HepG2 (cell line): Measurements from ENCODE around the gene ZNF23. TPM values are rescaled to one million over a fixed set of nuclear protein-coding genes. Genes with fewer than 3 reads are reported as not detected.

Source experiments
- AKAP8 ChIP-seq: sonication (generic); formaldehyde crosslinking; IDR thresholded peaks from 2 replicates; pipeline ENCODE4 v1.5.1; 2020; ENCODE audit warnings: mild to moderate bottlenecking, missing genetic modification reagents
- ARID2 ChIP-seq: sonication (generic); formaldehyde crosslinking; IDR thresholded peaks from 2 replicates; pipeline ENCODE4 v1.8.1; 2022; ENCODE audit warnings: mild to moderate bottlenecking, missing genetic modification reagents, borderline replicate concordance
- BCL6 ChIP-seq: IDR thresholded peaks from 2 replicates; pipeline ENCODE4 v1.6.1; 2016; ENCODE audit warnings: missing genetic modification reagents, missing compliant biosample characterization
- HMGA1 ChIP-seq: sonication (generic); formaldehyde crosslinking; conservative IDR thresholded peaks from 2 replicates; pipeline ENCODE4 v1.4.0; 2020; ENCODE audit warnings: missing genetic modification reagents
- ISX ChIP-seq: sonication (generic); formaldehyde crosslinking; conservative IDR thresholded peaks from 2 replicates; pipeline ENCODE4 v1.5.0; 2020; ENCODE audit warnings: missing genetic modification reagents
- KDM6A ChIP-seq: IDR thresholded peaks from 2 replicates; pipeline ENCODE4 v1.6.1; 2016; ENCODE audit warnings: low read depth
- SOX13 ChIP-seq, 3 experiments: fragments of 450-650 bp in 1 of 3; sonication (generic) in 1 of 3; formaldehyde crosslinking in 1 of 3; IDR thresholded peaks in 2 of 3; conservative IDR thresholded peaks in 1 of 3; 2 replicates each; pipeline versions ENCODE4 v1.5.0 to v1.6.1; 2016 to 2020; ENCODE audit warnings: antibody characterized with exemption in 1 of 3, mild to moderate bottlenecking in 1 of 3, missing compliant biosample characterization in 1 of 3, missing genetic modification reagents in 1 of 3, moderate library complexity in 1 of 3
- SP2 ChIP-seq: sonication (generic); formaldehyde crosslinking; IDR thresholded peaks from 2 replicates; pipeline ENCODE4 v1.5.1; 2020; ENCODE audit warnings: mild to moderate bottlenecking, missing genetic modification reagents
- STAG1 ChIP-seq: sonication (generic); formaldehyde crosslinking; IDR thresholded peaks from 2 replicates; pipeline ENCODE4 v1.4.0; 2020; ENCODE audit warnings: missing genetic modification reagents
- TBX2 ChIP-seq: sonication (generic); formaldehyde crosslinking; IDR thresholded peaks from 2 replicates; pipeline ENCODE4 v1.5.0; 2020; ENCODE audit warnings: missing genetic modification reagents, mild to moderate bottlenecking, borderline replicate concordance
- ZNF383 ChIP-seq: sonication (generic); formaldehyde crosslinking; IDR thresholded peaks from 2 replicates; pipeline ENCODE4 v1.4.0; 2020; ENCODE audit warnings: missing genetic modification reagents, mild to moderate bottlenecking, borderline replicate concordance
- ZNF781 ChIP-seq: sonication (generic); formaldehyde crosslinking; IDR thresholded peaks from 2 replicates; pipeline ENCODE4 v1.5.1; 2020; ENCODE audit warnings: borderline replicate concordance, mild to moderate bottlenecking, missing genetic modification reagents; ENCODE audit errors: not compliant biosample characterization
- polyA plus RNA-seq, 8 experiments: library from polyadenylated mRNA; depleted of rRNA in 3 of 8; stranded (reverse) in 7 of 8; unstranded in 1 of 8; fragments of >200 nt; fragmentation: Illumina TruSeq in 4 of 8; extraction: Trizol in 4 of 8; gene quantifications; 2 replicates each; pipeline versions ENCODE4 v1.2.1 to v1.2.3, GENCODE V29; 2011 to 2016; ENCODE audit warnings: low read depth in 4 of 8, missing spikeins in 1 of 8, mixed read lengths in 1 of 8; ENCODE audit not compliant: insufficient read depth in 1 of 8
- total RNA-seq, 5 experiments: library from RNA; depleted of rRNA; stranded (reverse); fragments of >200 nt; fragmentation: Illumina TruSeq; extraction: Trizol; gene quantifications; 2 replicates each; pipeline ENCODE4 v1.2.3, GENCODE V29; 2016; ENCODE audit warnings: low read depth in 1 of 5
- TF ChIP-seq, protein P1 (sequence below): sonication (generic); formaldehyde crosslinking; IDR thresholded peaks from 2 replicates; pipeline ENCODE4 v1.4.0; 2020; ENCODE audit warnings: mild to moderate bottlenecking, low read depth, missing genetic modification reagents
- TF ChIP-seq, protein P2 (sequence below): sonication (generic); formaldehyde crosslinking; IDR thresholded peaks from 2 replicates; pipeline ENCODE4 v1.4.0; 2020; ENCODE audit warnings: low read depth, mild to moderate bottlenecking, missing genetic modification reagents
- TF ChIP-seq, protein P3 (sequence below): sonication (generic); formaldehyde crosslinking; IDR thresholded peaks from 2 replicates; pipeline ENCODE4 v1.5.0; 2020; ENCODE audit warnings: mild to moderate bottlenecking, missing genetic modification reagents, borderline replicate concordance
- TF ChIP-seq, protein P4 (sequence below): sonication (generic); formaldehyde crosslinking; IDR thresholded peaks from 2 replicates; pipeline ENCODE4 v1.5.1; 2020; ENCODE audit warnings: missing genetic modification reagents, mild to moderate bottlenecking, borderline replicate concordance
- TF ChIP-seq, protein P5 (sequence below): sonication (generic); formaldehyde crosslinking; conservative IDR thresholded peaks from 2 replicates; pipeline ENCODE4 v1.8.0; 2022; ENCODE audit warnings: mild to moderate bottlenecking, moderate library complexity, missing genetic modification reagents

ZNF23 gene
- total and polyA plus RNA-seq, 2 of the 13 experiments (the other 11 are each of a cell fraction or from before 2014, with no cell fraction given), result 8.6 to 12.2 TPM

DNA sequence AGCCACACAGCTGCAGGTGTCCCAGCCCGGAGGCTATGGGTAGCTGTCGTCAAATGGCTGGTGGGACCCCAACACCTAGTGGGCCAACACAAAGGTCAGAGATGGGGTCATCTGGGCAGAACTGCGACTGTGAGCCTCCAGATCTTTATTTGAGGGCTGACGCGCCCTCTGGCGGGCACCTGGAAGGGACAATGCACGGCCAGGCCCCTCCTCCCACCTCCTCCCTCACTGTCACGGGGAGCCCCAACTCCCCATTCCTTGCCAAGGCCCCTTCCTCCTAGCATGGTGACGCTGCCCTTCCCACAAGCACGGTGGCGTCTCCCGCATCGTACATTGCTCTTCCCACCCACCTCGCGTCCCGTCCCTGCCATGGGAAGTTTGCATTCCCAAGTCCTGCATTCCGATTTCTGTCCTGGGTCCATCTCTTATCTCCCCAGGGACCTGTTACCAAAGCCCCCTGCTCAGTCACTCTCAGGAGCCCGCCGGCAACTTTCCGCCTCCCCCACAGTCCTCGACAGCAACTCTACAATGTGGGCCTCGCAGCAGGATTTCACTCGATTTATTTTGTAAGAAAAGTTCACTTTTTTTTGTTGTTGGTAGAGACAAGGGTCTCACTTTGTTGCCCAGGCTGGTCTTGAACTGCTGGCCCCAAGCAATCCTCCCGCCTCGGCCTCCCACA lies 21.2 kb downstream of the ZNF23 start (continued):
- TF ChIP-seq SOX13 (IDR thresholded peaks at IDR 0.05) (no peak), SOX13 (CRISPR knock-in tag; conservative IDR thresholded peaks at IDR 0.05 in 1 of 2, IDR thresholded peaks at IDR 0.05 in 1 of 2) (0 out of 4 replicates have a peak, but pooled peaks of 1 of the 2 experiments have one; percentile 4), ARID2 (CRISPR knock-in tag) (0 out of 2 replicates have a peak, but pooled peaks have one; percentile 28), TBX2 (CRISPR knock-in tag) (no peak), STAG1 (CRISPR knock-in tag) (peak; percentile 64), AKAP8 (CRISPR knock-in tag) (no peak), BCL6 (no peak), ZNF383 (CRISPR knock-in tag) (peak; percentile 43; the same call in 1 of the 2 replicates), KDM6A (CRISPR knock-in tag) (no peak), HMGA1 (CRISPR knock-in tag) (no peak), SP2 (CRISPR knock-in tag) (peak; percentile 40), ISX (CRISPR knock-in tag) (no peak), ZNF781 (no peak)
- TF ChIP-seq, protein P1, sequence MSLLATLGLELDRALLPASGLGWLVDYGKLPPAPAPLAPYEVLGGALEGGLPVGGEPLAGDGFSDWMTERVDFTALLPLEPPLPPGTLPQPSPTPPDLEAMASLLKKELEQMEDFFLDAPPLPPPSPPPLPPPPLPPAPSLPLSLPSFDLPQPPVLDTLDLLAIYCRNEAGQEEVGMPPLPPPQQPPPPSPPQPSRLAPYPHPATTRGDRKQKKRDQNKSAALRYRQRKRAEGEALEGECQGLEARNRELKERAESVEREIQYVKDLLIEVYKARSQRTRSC, result peak; percentile 8; the same call in 1 of the 2 replicates
- TF ChIP-seq, protein P2, sequence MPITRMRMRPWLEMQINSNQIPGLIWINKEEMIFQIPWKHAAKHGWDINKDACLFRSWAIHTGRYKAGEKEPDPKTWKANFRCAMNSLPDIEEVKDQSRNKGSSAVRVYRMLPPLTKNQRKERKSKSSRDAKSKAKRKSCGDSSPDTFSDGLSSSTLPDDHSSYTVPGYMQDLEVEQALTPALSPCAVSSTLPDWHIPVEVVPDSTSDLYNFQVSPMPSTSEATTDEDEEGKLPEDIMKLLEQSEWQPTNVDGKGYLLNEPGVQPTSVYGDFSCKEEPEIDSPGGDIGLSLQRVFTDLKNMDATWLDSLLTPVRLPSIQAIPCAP (CRISPR knock-in tag), result 0 out of 2 replicates have a peak, but pooled peaks have one; percentile 41
- TF ChIP-seq, protein P3, sequence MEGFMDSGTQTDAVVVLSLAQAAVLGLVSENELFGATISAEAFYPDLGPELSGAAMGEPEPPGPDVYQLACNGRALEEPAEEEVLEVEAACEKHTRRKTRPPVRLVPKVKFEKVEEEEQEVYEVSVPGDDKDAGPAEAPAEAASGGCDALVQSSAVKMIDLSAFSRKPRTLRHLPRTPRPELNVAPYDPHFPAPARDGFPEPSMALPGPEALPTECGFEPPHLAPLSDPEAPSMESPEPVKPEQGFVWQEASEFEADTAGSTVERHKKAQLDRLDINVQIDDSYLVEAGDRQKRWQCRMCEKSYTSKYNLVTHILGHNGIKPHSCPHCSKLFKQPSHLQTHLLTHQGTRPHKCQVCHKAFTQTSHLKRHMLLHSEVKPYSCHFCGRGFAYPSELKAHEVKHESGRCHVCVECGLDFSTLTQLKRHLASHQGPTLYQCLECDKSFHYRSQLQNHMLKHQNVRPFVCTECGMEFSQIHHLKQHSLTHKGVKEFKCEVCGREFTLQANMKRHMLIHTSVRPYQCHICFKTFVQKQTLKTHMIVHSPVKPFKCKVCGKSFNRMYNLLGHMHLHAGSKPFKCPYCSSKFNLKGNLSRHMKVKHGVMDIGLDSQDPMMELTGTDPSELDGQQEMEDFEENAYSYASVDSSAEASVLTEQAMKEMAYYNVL (CRISPR knock-in tag), result 0 out of 2 replicates have a peak, but pooled peaks have one; percentile 46
- TF ChIP-seq, protein P4, sequence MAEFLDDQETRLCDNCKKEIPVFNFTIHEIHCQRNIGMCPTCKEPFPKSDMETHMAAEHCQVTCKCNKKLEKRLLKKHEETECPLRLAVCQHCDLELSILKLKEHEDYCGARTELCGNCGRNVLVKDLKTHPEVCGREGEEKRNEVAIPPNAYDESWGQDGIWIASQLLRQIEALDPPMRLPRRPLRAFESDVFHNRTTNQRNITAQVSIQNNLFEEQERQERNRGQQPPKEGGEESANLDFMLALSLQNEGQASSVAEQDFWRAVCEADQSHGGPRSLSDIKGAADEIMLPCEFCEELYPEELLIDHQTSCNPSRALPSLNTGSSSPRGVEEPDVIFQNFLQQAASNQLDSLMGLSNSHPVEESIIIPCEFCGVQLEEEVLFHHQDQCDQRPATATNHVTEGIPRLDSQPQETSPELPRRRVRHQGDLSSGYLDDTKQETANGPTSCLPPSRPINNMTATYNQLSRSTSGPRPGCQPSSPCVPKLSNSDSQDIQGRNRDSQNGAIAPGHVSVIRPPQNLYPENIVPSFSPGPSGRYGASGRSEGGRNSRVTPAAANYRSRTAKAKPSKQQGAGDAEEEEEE, result no peak
- TF ChIP-seq, protein P5, sequence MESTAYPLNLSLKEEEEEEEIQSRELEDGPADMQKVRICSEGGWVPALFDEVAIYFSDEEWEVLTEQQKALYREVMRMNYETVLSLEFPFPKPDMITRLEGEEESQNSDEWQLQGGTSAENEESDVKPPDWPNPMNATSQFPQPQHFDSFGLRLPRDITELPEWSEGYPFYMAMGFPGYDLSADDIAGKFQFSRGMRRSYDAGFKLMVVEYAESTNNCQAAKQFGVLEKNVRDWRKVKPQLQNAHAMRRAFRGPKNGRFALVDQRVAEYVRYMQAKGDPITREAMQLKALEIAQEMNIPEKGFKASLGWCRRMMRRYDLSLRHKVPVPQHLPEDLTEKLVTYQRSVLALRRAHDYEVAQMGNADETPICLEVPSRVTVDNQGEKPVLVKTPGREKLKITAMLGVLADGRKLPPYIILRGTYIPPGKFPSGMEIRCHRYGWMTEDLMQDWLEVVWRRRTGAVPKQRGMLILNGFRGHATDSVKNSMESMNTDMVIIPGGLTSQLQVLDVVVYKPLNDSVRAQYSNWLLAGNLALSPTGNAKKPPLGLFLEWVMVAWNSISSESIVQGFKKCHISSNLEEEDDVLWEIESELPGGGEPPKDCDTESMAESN (CRISPR knock-in tag), result 0 out of 2 replicates have a peak, but pooled peaks have one; percentile 12
